Measurements from ENCODE around the gene TLE5.
A peak's percentile ranks its signal among the peaks of the same experiment; 100 is the strongest.

TLE5 gene, protein sequence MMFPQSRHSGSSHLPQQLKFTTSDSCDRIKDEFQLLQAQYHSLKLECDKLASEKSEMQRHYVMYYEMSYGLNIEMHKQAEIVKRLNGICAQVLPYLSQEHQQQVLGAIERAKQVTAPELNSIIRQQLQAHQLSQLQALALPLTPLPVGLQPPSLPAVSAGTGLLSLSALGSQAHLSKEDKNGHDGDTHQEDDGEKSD

DNA sequence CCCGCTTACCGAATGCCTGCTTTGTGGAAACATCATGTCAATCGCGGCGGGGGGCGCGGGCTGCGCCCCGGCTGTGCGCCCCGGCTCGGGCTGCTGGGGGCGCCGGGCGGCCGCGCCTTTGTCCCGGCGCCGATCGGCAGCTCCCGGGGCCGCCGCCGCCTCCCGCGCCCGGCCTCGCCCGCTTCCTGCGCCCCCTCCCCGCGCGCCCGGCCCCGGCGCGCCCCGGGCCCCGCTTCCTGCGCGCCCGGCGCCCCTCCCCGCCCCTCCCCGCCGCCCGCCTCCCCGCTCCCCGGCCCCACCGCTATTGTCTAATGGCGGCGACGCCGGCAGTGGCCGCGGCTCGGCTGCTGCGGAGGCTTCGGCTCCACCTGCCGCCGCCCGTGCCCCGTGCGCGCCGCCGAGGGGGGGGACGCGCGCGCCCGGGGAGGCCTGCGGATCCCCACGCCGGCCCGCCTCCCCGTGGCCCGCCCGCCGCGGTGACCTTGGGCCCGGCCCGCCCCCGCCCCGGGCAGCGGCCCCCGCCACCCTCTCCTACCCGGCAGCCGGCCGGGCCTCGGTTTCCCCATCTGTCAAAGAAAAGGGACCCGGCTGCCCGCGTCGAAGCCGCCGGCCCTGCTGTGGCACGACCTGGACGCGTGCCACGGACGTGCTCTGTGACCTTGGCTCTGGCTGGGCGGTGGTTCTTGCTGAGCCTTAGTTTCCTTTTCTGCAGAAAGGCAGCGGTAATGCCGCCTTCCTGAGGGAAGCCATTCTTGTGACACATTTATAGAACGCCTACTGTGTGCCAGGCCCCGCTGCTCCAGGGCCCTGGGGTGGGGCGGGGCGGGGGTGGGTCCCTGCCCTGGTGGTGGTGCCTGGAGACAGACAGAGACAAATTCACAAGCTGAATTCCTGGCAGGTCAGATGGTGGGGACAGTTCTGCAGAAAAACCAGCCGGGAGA is at the start of gene TLE5:
Gene TLE5 (minus strand): TSS at position 331 of the 941 bp plus-strand sequence. CDS start 295 bp downstream, at position 36.
- DNase-seq (ENCODE audit: low read depth) = peak; percentile 56

DNA sequence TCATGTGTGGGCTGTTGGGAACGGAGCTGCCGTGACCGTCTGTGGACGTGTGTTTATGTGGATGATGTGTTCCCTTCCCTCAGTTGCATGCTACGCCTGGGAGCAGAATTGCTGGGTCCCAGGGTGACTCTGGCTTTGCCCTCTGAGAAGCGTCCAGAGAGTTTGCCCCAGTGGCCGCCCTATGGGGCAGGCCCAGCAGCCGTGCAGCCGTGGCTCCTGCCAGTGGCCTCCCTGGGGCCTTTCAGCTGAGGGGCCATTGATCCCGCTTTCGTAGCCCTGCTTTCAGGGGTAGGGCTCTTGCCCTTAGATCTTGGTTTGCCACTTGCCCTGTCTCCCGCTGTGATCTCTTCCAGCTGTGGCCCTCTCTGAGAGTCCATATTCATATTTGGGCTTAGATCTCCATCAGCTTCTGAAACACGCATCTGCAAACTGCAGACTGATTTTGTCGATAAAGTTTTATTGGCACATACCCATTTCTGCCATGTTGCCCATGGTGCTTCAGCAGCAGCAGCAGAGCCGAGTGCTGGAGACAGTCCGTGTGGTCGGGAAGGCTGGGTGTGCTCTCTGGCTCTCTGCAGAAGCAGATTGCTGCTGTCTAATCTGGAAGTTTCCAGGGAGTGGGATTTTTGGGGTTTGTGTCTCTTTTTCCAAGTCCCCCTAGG is 49.4 kb upstream of the TLE5 start:
- DNase-seq (ENCODE audit: low read depth) = no peak

DNA sequence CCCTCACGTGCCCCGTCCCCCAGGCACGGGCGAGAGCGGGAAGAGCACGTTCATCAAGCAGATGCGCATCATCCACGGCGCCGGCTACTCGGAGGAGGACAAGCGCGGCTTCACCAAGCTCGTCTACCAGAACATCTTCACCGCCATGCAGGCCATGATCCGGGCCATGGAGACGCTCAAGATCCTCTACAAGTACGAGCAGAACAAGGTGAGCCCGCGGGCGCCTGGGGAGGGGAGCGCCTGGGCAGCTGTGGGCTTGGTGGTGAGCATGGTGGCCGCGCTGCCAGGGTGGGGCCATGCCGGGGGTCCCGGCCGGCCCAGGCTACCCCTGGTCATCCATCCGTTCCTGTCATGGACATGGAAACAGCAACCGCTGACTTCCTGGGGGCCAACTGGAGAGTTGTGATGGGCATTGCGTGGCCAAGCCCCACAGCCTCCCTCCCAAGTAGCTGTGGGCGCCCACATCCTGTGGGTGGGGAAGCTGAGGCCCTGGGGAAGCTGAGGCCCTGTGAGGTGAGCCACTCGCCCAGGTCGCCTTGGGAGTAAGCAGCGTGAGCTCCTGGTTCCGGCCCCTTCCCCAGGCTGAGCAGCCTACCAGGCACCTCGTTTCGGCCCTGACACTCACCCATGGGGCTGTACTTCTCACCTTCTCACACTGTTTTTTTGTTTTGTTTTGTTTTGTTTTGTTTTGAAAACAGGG is 48.0 kb upstream of the TLE5 start:
- DNase-seq (ENCODE audit: low read depth) = no peak

DNA sequence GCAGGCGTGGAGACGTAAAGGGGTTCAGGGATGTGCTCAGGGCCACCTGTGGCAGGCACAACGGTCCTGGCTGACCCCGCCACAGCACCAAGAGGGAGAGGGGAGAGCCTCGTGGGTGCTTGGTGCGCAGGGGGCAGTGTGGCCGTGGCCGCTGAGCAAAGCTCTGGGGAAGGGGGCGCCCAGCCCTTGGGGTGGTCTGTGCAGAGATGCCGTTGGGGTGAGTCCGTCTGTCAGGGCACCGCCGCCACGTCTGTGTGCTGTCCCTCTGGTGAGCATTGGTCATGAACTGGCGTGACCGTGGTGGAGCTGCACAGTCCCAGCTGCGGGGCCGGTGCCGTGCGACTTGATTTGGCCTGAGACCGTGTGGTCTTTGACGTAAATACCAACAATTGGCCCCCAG is 47.2 kb upstream of the TLE5 start:
- DNase-seq (ENCODE audit: low read depth) = no peak

DNA sequence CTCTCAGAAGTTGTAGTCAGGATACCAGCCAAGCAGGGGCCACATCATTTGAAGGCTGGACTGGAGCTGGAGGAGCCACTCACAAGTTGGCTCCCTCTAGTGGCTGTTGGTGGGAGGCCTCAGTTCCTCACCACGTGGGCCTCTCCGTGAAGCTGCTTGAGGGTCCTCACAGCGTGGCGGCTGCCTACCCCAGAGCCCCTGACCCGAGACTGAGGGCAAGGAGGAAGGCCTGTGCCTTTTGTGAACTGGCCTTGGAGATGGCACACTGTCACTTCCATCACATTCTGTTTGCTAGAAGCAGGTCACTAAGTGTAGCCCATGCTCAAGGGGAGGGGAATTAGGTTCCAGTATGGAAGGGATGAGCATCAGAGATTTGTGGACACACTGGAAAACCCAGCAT is 46.5 kb upstream of the TLE5 start:
- DNase-seq (ENCODE audit: low read depth) = peak; percentile 41

DNA sequence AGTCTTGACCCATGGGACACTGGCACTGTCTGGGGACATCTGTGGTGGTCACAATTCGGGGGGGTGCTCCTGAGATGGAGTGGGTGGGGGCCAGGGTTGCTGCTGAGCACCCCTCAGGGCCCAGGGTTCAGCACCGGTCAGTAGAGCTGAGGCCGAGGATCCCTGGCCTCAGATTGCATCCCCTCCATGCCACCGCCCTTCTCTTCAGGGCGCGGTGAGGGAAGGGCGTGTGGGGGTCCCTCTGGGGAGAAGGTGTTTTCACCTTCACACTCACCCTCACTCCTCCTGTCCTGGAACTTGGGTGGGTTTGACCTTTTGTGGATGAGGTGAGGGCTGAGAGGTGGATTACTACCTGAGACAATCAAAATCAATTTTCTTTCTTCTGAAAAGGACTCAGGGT is 45.4 kb upstream of the TLE5 start:
- no peak for DNase-seq (ENCODE audit: low read depth)

DNA sequence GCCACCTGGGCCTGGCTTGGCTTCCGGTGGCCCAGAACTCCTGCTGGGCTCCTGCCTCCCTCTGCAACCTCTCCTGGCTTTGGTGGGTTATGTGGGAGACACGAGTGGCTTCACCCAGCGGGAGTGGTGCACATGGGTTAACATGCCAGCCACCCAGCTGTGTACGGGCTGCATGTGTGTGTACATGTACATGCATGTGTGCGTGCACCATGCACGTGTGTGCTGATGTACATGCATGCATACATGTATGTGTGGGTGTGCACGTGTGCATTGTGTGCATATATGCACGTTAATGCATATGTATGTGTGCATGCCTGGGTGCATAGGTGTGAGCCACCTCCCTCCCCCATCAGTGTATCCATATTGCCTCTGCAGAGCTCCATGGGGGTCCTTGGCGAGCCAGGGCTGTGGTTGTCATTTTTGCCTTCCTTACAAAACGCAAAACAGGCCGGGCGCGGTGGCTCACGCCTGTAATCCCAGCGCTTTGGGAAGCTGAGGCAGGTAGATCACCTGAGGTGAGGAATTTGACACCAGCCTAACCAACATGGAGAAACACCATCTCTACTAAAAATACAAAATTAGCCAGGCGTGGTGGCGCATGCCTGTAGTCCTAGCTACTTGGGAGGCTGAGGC is 44.3 kb upstream of the TLE5 start:
- no peak for DNase-seq (ENCODE audit: low read depth)

DNA sequence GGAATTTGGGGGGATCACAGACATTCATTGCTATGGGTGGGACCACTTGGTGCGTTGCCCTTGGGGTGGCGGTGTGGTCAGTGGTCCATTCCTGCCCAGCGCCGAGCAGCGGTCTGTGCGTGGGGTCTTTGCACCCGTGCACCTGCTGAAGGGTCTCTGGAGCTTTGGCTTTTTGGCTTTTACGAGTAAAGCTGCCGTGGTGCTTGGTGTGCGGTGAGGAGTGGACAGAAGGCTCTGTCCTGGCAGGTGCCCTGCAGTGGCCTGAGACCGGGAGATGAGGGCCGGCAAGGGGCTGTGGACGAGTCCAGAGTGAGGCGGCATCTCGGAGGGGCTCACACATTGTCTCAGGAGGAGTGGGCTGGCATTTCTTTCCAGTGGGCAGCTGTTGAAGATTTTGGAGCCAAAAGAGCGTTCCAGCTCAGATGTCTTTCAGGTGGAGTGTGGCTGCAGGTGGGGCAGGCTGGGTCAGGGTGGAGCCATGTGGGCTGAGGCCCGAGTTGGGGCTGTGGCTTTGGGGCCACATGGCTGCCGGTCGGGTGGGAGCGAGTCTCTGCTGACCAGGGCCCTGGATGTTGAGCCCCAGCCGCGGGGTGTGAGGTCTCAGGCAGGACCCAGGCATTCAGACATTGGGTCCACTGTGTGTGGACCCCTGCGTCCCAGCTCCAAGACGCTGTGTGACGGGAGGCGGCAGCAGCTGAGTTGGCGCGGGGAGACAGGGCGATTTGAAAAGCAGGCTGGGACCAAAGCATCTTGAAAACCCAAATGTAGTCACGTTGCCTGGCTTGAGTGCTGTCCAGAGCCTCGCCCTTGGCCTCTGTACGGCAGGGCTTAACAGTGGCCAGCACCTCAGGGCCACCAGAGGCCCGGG is 43.6 kb upstream of the TLE5 start:
- no peak for DNase-seq (ENCODE audit: low read depth)

DNA sequence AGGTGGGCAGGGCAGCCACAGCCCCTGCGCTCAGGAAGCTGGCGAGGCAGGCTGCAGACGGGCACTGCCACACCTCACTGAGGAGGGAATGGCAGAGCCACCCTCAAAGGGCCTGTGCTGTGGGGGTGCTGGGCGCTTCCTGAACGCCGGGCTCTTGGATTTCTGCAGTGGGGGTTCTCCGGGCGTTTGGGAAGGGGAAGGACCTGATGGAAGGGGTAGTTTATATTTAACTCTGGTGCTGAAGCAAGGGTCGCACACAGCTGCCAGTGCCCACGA is 42.4 kb upstream of the TLE5 start:
- no peak for DNase-seq (ENCODE audit: low read depth)

DNA sequence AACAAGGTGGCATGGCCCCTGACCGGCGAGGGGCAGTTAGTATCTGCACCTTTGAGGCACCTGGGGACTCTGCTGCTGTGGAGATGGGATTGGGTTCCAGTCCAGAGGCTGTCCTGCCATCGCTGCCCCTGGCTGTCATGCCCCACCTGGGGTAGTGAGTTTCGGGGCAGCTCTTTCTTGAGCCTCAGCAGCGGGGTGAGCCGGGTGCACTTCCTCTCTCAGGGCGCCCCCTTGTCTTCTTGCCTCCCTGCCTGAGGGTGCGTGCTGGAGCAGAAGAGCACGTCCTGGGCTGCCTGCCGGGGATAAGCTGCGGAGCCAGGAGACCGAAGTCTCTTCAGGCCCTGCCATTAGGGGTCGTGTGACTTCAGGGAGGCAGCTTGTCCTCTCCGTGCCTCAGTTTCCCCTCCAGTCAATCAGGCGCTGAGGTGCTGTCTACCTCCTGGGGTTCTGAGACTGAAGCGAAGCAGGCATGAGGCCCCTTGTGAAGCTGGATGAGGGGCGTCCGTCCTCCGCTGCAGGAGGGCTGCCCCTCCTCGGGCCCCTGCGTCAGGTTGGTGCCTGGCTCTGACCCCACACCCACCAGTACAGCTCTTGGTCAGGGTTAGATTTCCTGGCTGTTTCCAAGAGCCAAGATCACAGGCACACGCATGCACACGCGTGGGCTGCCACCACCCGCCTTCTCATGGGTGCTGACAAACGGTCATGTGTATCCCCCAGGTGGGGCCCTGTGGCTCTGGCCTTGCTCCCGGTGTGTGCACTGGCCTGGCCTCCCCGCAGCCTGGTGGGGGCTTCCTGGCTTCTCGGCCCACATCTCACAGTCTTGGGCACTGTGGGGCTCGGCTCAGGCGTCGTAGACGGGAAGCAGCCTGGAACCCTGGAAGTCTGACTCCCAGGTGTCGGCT is 40.2 kb upstream of the TLE5 start:
- no peak for DNase-seq (ENCODE audit: low read depth)

DNA sequence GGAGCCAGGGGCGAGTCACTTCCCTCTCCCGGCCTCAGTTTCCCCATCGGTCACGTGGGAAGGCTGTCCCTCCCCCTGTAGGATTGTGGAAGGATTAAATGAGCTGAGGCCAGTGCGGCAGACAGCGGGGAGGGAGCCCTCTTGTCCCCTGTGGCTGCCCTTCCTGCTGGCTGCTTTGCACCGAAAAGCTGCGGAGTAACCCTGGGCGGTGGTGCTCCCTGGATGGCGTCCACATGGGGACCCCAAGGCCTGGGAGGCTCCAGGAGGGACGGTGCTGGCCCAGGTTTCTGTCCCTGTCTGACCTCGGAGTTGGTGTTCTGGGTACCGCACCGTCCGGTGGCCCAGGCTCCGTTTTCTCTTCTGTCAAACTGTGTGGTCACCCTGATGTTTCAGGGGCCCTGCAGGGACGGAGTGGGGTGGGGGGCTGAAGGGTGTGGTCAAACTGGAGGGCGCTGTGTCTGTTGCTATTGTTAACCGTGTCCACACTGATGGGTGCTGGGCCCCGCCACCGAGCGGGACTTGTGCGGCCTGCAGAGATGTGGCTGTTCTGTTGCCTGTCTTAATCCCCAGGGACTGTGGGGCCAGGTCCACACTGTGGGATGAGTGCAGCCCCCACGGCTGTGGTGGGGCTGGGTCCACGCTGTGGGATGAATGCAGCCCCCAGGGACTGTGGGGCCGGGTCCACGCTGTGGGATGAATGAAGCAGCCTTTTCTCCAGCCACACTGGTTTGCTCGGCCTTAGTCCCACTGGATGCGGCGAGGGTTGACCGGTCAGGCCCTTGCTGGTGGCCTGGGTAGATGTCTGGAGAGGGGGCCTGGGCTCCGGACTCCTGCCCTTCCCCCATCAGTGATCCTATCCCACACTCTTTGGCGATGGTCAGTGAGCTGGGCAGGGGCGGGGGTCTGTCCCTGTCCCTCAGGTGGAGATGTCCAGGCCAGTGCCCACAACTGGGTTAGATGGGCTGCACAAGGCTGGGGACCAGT is 38.7 kb upstream of the TLE5 start:
- no peak for DNase-seq (ENCODE audit: low read depth)

DNA sequence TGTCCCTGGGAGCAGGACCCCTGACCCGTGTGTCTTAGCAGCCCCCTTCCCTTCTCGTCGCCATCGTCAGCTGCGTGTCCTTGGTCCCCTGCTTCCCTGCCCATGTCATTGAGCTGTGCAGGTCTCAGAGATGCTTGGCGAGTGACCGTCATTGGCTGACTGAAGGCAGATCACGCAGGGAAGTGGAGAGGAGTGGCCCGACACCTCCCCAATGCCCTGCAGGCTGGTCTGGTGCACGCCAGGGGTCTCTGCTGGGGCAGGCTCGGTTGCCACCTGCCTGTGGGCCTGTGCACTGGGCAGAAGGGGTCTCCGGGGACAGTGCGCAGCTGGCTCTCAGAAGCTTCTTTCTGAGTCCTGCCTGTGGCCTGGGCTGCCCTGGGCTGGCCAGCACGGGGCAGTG is 38.0 kb upstream of the TLE5 start:
- no peak for DNase-seq (ENCODE audit: low read depth)

DNA sequence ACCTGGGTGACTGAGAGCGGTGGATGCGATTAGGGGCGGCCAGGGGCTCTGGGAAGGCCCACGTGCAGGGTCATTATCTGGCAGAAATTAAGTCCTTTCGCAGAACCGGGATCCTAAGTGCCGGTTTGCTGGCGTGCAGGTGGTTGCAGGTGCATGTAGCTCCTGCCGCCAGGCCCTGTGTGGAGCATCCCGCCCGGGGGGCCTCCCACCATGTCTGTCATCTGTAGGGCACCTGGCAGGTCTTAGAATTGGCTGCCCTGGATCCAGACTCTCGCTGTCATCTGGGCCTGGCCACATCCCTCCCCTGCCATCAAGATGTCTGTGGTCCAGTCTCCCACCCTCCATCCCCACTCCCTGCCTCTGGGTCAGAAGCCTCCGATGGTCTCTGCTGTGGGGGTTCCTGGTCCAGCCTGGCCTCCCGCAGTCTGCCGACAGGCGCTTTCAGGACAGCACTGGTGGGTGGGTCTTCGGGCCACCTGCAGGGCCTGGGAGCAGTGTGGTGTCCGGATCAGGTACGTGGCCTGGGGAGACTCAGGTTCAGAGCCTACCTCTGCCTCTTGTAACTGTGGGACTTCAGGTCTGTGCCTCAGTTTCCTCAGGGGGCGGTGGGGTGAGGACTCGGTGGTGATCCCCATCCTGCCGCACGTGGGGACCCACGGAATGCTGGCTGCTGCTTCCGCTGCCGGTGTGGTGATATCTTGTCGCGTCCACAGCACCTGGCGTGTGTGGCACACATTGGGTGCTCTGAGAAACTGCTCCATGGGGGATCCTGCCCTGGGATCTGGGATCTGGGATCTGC is 37.3 kb upstream of the TLE5 start:
- no peak for DNase-seq (ENCODE audit: low read depth)

DNA sequence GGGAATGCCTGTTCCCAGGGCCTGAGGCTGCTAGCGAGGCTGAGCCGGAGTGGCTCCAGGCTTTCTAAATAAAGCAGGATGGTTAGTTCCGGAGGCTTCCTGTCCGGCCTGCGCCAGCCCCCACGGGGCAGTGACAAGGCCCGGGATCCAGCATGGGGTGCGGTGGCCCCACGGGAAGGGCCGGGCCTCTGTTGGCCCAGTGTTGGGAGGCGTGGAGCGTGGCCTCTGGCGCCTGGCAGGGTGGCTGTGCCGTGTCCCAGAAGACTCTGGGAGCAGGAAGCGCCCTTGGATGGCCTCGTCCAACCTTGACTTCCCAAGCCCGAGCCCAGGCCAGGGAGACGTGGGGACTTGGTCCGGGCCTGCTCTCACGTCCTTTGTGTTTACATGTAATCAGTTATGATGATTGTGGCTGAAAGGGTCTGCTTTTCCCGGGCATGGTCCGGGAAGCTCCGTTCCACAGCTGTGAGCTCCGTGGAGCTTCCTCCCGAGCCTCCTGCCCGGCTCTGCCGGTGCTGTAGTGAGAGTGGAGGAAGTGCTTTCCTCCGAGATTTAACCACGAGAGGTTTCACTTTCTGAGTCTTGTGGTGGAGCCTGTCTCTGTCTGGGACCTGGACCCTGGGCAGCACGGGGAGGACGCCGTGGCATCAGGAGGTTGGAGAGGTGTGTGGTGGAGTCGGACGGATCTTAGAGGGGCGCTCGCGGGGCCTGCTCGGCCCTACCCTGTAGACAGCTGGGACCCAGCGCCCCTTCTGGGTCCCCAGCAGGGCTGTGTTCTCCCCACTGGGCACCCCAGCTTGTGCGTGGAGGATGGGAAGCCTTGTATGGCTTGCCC is 36.4 kb upstream of the TLE5 start:
- DNase-seq (ENCODE audit: low read depth) = peak; percentile 56

DNA sequence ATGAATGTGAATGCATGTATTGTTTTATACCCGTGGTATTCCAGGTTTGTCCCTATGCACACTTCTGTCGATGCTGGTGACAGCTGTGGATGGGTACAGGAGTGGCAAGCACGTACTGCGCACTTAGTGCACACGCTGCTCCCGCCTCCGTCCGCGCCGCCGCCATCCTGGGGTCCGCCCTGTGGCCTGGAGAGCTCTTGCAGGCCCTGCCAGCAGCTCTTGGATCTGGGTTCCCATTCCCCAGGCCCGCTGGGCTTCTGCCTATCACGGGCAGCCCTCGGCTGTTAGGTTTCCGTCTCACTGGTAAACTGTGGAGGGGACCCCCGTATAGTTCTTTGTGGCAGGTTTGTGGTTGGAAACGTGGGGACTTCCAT is 35.8 kb upstream of the TLE5 start:
- peak; percentile 53 for DNase-seq (ENCODE audit: low read depth)

DNA sequence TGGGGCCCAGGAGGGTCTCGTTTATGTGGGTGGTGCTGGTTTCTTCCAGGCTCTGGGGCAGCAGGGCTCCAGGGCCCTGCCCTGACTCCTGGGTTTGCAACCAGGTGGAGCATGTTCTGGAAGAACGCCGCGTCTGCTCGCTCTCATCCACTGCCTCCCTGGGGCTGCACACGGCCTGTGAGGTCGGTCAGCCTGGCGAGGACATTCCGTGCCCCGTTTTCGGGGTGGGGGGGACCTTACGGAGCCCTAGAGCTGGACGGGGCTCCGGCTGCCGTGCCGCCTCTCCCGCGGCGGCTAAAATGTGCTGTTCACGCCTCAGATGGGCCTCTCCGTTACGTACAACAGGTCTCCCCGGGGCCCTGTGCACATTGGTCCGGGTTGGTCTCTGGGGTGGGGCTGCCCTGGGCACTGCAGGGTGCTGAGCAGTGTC is 35.2 kb upstream of the TLE5 start:
- no peak for DNase-seq (ENCODE audit: low read depth)

DNA sequence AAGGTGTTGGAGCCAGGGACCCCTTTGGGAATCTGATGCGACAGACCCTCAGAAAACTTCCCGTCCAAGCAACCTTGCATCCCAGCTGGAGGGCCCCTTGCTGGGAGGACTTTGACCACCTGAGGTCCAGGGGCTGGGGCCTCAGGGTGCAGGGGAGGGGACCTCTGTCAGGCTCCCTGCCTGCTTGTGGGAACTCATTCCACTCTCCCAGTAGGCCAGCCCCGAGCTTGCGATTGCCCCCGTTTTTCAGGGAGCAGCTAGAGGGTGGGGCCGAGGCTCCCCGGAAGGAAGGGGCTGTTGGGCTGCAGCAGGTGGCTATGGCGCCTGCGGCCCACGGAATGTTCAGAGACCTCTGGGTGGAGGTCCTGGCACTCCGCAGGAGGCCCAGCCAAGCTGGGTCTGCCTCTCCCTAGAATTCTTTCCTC is 34.6 kb upstream of the TLE5 start:
- DNase-seq (ENCODE audit: low read depth) = no peak
